Measurements from ENCODE around the gene SMAD2.

SMAD2 gene

GRCh38 chr18:47930931-47931717 lies 665 bp upstream of the SMAD2 start:
- peak; percentile 97 for DNase-seq

- no peak for DNase-seq
These were observed 719 bp downstream of the SMAD2 start for GRCh38 chr18:47929681-47930198.

- no peak for DNase-seq
These were observed 2.0 kb downstream of the SMAD2 start for GRCh38 chr18:47928466-47928865.

GRCh38 chr18:47926101-47926850 lies 4.2 kb downstream of the SMAD2 start:
- no peak for DNase-seq

- DNase-seq: no peak
These were observed 10.5 kb downstream of the SMAD2 start for GRCh38 chr18:47919916-47920315.

GRCh38 chr18:47917923-47918610 lies 12.4 kb downstream of the SMAD2 start:
- DNase-seq: no peak

- DNase-seq: no peak
These were observed 14.5 kb downstream of the SMAD2 start for GRCh38 chr18:47915930-47916329.

GRCh38 chr18:47915229-47915628 lies 15.2 kb downstream of the SMAD2 start:
- DNase-seq: no peak

- DNase-seq: no peak
These were observed 17.5 kb downstream of the SMAD2 start for GRCh38 chr18:47912794-47913585.

- DNase-seq: no peak
These were observed 18.1 kb downstream of the SMAD2 start for GRCh38 chr18:47912343-47912742.

GRCh38 chr18:47911877-47912276 lies 18.6 kb downstream of the SMAD2 start:
- no peak for DNase-seq

GRCh38 chr18:47909484-47909883 lies 21.0 kb downstream of the SMAD2 start:
- DNase-seq: no peak

- DNase-seq: no peak
These were observed 21.9 kb downstream of the SMAD2 start for GRCh38 chr18:47908592-47908991.

GRCh38 chr18:47906408-47906807 lies 24.1 kb downstream of the SMAD2 start:
- no peak for DNase-seq

GRCh38 chr18:47903809-47904208 lies 26.6 kb downstream of the SMAD2 start:
- no peak for DNase-seq

- no peak for DNase-seq
These were observed 28.7 kb downstream of the SMAD2 start for GRCh38 chr18:47901624-47902362.

- no peak for DNase-seq
These were observed 31.2 kb downstream of the SMAD2 start for GRCh38 chr18:47899107-47899840.

- DNase-seq: no peak
These were observed 31.8 kb downstream of the SMAD2 start for GRCh38 chr18:47898696-47899095.

- no peak for DNase-seq
These were observed 32.4 kb downstream of the SMAD2 start for GRCh38 chr18:47898055-47898454.

GRCh38 chr18:47895565-47896250 lies 34.8 kb downstream of the SMAD2 start:
- no peak for DNase-seq
